Esophagus (tissue), 2 donors: ENCODE data around the gene AFF3. TPM values are rescaled to one million over a fixed set of nuclear protein-coding genes. Genes with fewer than 3 reads are reported as not detected.

ENCODE experiments used
- H3K27ac ChIP-seq, 2 donors: one replicate each; pipeline ENCODE4 v1.5.1; 2013; ENCODE audit warnings: low read depth in 2 of 2, mild to moderate bottlenecking in 2 of 2, inconsistent platforms in 1 of 2, low read length in 1 of 2, moderate library complexity in 1 of 2
- H3K27me3 ChIP-seq, 2 donors: one replicate each; pipeline ENCODE4 v1.6.1; 2013; ENCODE audit warnings: low read length in 2 of 2, control low read depth in 1 of 2, mild to moderate bottlenecking in 1 of 2; ENCODE audit not compliant: insufficient read depth in 2 of 2, control insufficient read depth in 1 of 2
- H3K36me3 ChIP-seq, 2 donors: one replicate each; pipeline ENCODE4 v1.6.1; 2013; ENCODE audit warnings: low read length in 1 of 2; ENCODE audit not compliant: control insufficient read depth in 2 of 2, insufficient read depth in 2 of 2
- H3K4me1 ChIP-seq, 2 donors: one replicate each; pipeline ENCODE4 v1.6.1; 2013; ENCODE audit warnings: low read length in 1 of 2; ENCODE audit not compliant: control insufficient read depth in 2 of 2, insufficient read depth in 2 of 2
- H3K4me3 ChIP-seq, 2 donors: one replicate each; pipeline ENCODE4 v1.5.1; 2013; ENCODE audit warnings: low read length in 2 of 2, mild to moderate bottlenecking in 2 of 2, low read depth in 1 of 2, moderate library complexity in 1 of 2
- H3K9me3 ChIP-seq, 2 donors: one replicate each; pipeline ENCODE4 v1.6.1; 2013; ENCODE audit warnings: mild to moderate bottlenecking in 2 of 2, low read depth in 1 of 2, low read length in 1 of 2, moderate library complexity in 1 of 2; ENCODE audit not compliant: control insufficient read depth in 2 of 2, insufficient read depth in 1 of 2
- WGBS, 2 donors: extraction: QIAGEN DNeasy Blood & Tissue Kit; methylation state at CpG; one replicate each; pipeline ENCODE4 v1.1.7; 2013; 5-methylcytosine and 5-hydroxymethylcytosine counted together
- polyA plus RNA-seq, 2 donors: library from polyadenylated mRNA; stranded (reverse); fragments of 200-250 nt; gene quantifications; one replicate each; pipeline ENCODE4 v1.2.3, GENCODE V29; 2013
- donor health status: healthy with polysubstance abuse.
- donor health status: Bipolar disorder and iron deficiency.

The AFF3 gene, protein sequence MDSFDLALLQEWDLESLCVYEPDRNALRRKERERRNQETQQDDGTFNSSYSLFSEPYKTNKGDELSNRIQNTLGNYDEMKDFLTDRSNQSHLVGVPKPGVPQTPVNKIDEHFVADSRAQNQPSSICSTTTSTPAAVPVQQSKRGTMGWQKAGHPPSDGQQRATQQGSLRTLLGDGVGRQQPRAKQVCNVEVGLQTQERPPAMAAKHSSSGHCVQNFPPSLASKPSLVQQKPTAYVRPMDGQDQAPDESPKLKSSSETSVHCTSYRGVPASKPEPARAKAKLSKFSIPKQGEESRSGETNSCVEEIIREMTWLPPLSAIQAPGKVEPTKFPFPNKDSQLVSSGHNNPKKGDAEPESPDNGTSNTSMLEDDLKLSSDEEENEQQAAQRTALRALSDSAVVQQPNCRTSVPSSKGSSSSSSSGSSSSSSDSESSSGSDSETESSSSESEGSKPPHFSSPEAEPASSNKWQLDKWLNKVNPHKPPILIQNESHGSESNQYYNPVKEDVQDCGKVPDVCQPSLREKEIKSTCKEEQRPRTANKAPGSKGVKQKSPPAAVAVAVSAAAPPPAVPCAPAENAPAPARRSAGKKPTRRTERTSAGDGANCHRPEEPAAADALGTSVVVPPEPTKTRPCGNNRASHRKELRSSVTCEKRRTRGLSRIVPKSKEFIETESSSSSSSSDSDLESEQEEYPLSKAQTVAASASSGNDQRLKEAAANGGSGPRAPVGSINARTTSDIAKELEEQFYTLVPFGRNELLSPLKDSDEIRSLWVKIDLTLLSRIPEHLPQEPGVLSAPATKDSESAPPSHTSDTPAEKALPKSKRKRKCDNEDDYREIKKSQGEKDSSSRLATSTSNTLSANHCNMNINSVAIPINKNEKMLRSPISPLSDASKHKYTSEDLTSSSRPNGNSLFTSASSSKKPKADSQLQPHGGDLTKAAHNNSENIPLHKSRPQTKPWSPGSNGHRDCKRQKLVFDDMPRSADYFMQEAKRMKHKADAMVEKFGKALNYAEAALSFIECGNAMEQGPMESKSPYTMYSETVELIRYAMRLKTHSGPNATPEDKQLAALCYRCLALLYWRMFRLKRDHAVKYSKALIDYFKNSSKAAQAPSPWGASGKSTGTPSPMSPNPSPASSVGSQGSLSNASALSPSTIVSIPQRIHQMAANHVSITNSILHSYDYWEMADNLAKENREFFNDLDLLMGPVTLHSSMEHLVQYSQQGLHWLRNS (N-terminal part only)
- polyA plus RNA-seq = 1 to 10 TPM; 1.0 to 1.1 TPM

DNA sequence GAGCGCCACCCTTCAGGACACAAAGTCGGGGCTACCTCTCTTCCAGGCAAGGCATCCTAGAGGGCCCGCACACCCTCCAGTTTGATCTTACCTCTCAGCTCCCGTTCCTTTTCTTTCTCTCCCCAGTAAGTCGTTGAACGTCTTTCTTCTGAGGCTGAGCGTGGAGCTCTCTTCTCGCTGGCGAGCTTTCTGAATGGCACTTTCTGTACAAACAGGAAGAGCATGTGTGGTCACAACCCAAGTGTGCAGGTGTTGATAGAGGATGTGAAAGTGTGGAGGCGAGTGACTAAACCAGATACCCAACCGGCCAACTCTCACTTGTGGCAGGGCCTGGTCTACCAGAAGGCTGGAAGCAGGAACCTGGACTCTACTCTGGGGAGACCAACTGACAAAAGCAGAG lies at the start of gene AFF3:
Gene AFF3, minus strand, starts transcription at position 198 of the 400 bp plus-strand sequence. CDS start 38,136 bp downstream, outside the sequence.
- Histone ChIP-seq H3K27me3 (no peaks in the 10 kb centered on the region), H3K36me3 (no peaks in the 10 kb centered on the region), H3K4me3 (no peak within 1 kb of the TSS), H3K27ac (no peak within 1 kb of the TSS), H3K9me3 (no peaks in the 10 kb centered on the region), H3K4me1 (no peaks in the 10 kb centered on the region)
- WGBS, 2 donors = 76 to 81% methylated on average over 11 of the region's 11 CpGs

DNA sequence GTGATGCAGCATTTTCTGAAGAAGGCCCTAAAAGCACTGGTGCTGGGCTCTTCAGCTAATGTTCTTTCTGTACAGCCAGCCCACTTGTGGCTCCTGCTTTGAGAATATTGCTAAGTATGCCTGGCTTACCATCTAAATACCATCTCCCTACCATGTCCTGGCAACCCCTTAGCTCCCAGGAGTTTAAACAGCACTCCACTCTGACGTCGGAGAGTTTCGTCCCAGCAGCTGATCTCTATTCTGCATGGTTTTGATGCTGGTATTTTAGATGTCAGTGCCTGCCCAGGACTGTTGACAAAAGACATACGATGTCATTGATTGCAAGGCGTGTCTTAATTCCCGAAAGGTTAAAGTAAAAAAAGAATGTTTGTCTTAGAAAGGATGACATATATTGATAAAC lies 47.0 kb upstream of the AFF3 start:
- Histone ChIP-seq H3K4me3 (no peak overlapping the region), H3K9me3 (no peaks in the 10 kb centered on the region), H3K36me3 (no peaks in the 10 kb centered on the region), H3K4me1 (no peaks in the 10 kb centered on the region), H3K27me3 (no peaks in the 10 kb centered on the region), H3K27ac (no peak overlapping the region)
- 59 to 61% methylated on average over 6 of the region's 6 CpGs for WGBS, 2 donors

DNA sequence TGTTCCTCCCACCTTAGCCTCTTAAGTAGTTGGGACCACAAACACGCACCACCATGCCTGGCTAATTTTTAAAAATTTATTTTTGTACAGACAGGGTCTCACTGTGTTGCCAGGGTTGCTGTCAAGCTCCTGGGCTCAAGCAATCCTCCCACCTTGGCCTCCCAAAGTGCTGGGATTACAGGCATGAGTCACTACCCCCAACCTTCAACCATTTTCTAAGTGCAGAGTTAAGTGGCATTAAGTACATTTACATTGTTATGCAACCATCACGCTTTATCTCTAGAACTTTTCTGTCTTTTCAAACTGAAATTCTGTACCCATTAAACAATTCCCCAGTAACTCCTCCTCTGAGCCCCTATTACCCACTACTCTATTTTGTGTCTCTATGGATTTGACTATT lies 45.9 kb upstream of the AFF3 start:
- WGBS, 2 donors = 84% methylated on average over 2 of the region's 2 CpGs
- Histone ChIP-seq H3K4me1 (no peaks in the 10 kb centered on the region), H3K27me3 (no peaks in the 10 kb centered on the region)

DNA sequence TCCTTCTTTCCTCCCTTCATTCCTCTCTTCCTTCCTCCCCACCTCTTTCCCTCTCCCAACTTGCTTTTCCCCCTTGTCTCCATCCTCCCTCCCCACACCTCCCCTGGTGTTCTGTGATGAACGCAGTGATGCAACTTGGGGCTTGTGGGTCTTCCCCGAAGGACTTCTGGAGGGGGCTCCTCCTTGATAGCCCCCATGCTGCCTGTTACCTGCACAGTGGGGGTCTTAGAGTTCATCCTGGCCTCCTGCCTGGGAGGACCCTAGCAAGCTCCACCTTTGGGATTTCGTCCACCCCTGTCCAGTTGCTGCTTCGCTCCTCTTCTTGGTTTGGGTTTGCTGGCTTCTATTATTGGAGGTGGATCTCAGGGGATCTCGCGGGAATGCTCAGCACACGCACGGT lies 43.7 kb upstream of the AFF3 start:
- no peak overlapping the region for H3K4me3 ChIP-seq
- no peaks in the 10 kb centered on the region for H3K4me1 ChIP-seq
- 87 to 89% methylated on average over 8 of the region's 8 CpGs for WGBS, 2 donors
- no peaks in the 10 kb centered on the region for H3K27me3 ChIP-seq
- H3K27ac ChIP-seq = no peak overlapping the region
- no peaks in the 10 kb centered on the region for H3K9me3 ChIP-seq
- no peaks in the 10 kb centered on the region for H3K36me3 ChIP-seq

More for the DNA sequence above, 45.9 kb upstream of the AFF3 start:
- Histone ChIP-seq H3K9me3 (no peaks in the 10 kb centered on the region), H3K36me3 (no peaks in the 10 kb centered on the region), H3K4me3 (no peak overlapping the region), H3K27ac (no peak overlapping the region)

DNA sequence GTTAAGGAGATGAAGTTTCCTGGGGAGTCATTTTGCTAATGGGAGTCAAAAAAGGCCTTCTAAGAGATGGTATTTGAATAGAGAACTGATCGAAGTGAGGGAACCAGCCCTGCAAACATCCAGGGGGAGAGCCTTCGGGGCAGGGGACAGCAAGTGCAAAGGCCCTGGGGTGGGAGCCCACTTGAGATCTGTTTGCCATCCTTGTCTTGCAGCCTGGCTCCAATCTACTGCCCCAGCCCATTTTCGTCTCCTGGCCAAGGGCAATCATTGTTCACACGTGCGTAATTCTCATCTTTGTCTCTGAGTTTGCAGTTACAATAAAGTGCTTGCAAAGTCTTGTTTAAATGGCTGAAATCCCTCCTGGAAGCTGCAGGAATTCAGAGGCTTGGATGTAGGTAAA lies 43.1 kb upstream of the AFF3 start:
- Histone ChIP-seq H3K4me3 (no peak overlapping the region), H3K4me1 (no peaks in the 10 kb centered on the region), H3K27me3 (no peaks in the 10 kb centered on the region), H3K27ac (no peak overlapping the region), H3K9me3 (no peaks in the 10 kb centered on the region), H3K36me3 (no peaks in the 10 kb centered on the region)
- WGBS, 2 donors = 71 to 79% methylated on average over 5 of the region's 5 CpGs

DNA sequence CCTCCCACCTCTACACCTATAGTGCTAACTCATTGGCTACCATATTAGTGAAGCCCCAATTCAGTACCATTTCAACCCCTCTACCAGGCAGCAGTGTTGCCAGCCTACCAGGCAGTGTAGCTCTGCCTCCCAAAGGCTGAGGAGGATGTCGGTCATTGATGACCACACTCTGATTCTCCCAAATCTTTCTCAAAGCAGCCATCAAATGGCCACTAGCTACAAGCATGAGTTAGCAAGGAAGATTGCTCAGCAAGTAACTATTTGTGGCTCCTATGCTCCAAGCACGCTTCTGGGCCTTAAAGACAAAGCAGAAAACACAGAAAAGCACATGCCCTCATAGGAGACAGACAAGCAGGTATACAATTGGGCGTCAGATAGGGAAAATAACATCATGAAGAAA lies 42.7 kb upstream of the AFF3 start:
- no peaks in the 10 kb centered on the region for H3K36me3 ChIP-seq
- H3K4me3 ChIP-seq = no peak overlapping the region
- 87 to 88% methylated on average over 3 of the region's 3 CpGs for WGBS, 2 donors
- H3K9me3 ChIP-seq = no peaks in the 10 kb centered on the region
- H3K4me1 ChIP-seq = no peaks in the 10 kb centered on the region
- no peaks in the 10 kb centered on the region for H3K27me3 ChIP-seq
- H3K27ac ChIP-seq = no peak overlapping the region

DNA sequence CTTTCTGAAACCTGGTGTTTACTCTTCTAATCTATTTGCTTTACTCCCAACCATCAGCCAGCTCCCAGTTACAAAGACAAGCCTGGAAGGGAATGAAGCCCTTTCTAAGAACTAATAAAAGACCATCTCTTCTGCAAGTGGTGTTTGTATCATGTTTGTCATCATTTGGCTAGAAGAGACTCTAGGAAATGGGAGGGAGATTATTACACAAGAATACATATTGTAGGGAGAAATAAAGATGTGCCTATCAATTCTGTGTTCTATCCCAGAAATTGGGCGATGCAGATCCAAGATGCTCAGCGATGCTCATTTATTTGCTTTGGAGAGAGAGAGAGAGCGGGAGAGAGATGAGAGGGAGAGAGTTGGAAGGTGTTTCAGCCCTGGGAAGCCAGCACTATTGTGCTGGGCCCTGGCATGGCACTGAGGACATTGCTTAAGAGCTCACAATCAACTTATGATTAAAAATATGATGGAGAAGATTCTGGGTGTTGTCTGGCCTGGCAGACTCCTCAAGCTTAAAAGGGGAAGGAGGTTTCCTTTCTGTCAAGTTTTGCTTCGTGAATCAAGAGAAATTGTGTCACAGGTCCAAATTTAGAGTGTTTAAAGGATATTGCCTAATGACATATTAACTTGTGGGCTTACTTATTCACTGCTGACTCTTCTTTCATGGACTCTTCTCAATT lies 41.8 kb upstream of the AFF3 start:
- no peak overlapping the region for H3K27ac ChIP-seq
- H3K27me3 ChIP-seq = no peaks in the 10 kb centered on the region
- 55 to 77% methylated on average over 4 of the region's 4 CpGs for WGBS, 2 donors

DNA sequence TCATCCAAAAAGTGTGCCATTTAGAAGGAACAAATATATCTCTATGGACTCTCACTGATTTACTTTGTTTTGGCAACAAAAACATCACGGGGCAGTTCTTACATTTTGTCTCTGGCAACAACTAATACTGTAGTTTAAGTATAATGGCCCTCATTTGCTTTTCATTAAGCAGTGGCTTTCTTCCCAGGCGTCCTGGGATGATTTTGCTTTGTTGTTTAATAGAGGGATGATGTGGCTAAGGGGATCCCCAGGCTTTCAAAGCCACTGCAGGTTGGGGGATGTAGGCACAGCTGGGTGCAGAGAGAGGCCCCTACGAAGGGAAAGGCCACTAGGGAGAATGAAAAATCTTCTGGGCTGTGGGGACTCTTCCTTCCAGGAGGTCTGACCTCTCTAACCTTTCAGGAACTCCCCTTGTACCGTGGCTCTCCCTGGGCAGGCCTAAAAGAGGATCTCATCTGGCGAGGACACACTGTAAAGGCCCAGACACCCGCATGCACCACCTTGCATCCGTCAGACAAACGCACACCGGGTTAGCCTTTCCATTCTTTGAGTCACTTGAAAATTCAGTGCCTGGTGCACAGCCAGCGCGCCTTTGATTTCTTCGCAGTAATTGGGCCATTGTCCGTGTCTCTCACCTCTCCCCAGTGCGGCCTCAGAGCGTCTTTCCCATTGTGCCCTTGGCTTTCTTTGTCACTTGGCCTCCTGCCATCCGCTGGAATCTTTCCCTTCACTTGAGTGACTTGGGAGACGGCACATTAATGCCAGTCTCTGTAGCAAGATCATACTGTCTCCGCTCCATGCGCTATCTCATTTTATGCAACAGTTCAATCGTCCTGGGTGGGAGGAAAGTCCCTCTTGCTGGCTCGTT lies 40.3 kb upstream of the AFF3 start:
- no peaks in the 10 kb centered on the region for H3K36me3 ChIP-seq
- no peaks in the 10 kb centered on the region for H3K4me1 ChIP-seq
- WGBS, 2 donors = 58% methylated on average over 21 of the region's 21 CpGs
- H3K9me3 ChIP-seq = no peaks in the 10 kb centered on the region
- H3K27ac ChIP-seq = no peak overlapping the region
- no peaks in the 10 kb centered on the region for H3K27me3 ChIP-seq
- no peak overlapping the region for H3K4me3 ChIP-seq

More for the DNA sequence above, 41.8 kb upstream of the AFF3 start:
- no peaks in the 10 kb centered on the region for H3K4me1 ChIP-seq
- no peak overlapping the region for H3K4me3 ChIP-seq
- no peaks in the 10 kb centered on the region for H3K9me3 ChIP-seq
- no peaks in the 10 kb centered on the region for H3K36me3 ChIP-seq
